Neural cell (in vitro differentiated cells): ENCODE measurements around the gene LTN1. TPM values are rescaled to one million over a fixed set of nuclear protein-coding genes. Genes with fewer than 3 reads are reported as not detected.

ENCODE experiments used
- H2AFZ ChIP-seq: fragments of 200-600, 300-800 bp; sonication (generic), shearing (Covaris generic); 2 replicates; pipeline ENCODE4 v1.6.0; 2014; ENCODE audit warnings: low read depth, mild to moderate bottlenecking, antibody characterized with exemption, low read length, moderate library complexity
- H3F3A ChIP-seq: fragments of 200-600 bp; shearing (Covaris generic); 2 replicates; pipeline ENCODE4 v1.6.1; 2016; ENCODE audit warnings: mild to moderate bottlenecking, moderate library complexity, mixed read lengths, antibody characterized with exemption, low read length; ENCODE audit not compliant: insufficient read depth, poor library complexity, severe bottlenecking
- H3K27ac ChIP-seq: fragments of 200-600, 300-800 bp; sonication (generic), shearing (Covaris generic); 2 replicates; pipeline ENCODE4 v1.5.1; 2014; ENCODE audit warnings: mild to moderate bottlenecking, low read length, moderate library complexity
- H3K27me3 ChIP-seq: fragments of 300-800, 200-600 bp; sonication (generic), shearing (Covaris generic); 2 replicates; pipeline ENCODE4 v1.6.0; 2014; ENCODE audit warnings: mild to moderate bottlenecking, low read depth, low read length, moderate library complexity; ENCODE audit not compliant: insufficient read depth
- H3K36me3 ChIP-seq: fragments of 300-800, 200-600 bp; sonication (generic), shearing (Covaris generic); 2 replicates; pipeline ENCODE4 v1.5.1; 2014; ENCODE audit warnings: mild to moderate bottlenecking, antibody characterized with exemption, low read length, moderate library complexity; ENCODE audit not compliant: insufficient read depth
- H3K4me2 ChIP-seq: fragments of 300-800, 200-600 bp; sonication (generic), shearing (Covaris generic); 2 replicates; pipeline ENCODE4 v1.6.0; 2014; ENCODE audit warnings: mild to moderate bottlenecking, low read length
- H3K4me3 ChIP-seq: fragments of 300-800, 200-600 bp; sonication (generic), shearing (Covaris generic); 2 replicates; pipeline ENCODE4 v1.5.1; 2014; ENCODE audit warnings: mild to moderate bottlenecking, low read length, moderate library complexity
- H3K79me2 ChIP-seq: fragments of 200-600 bp; shearing (Covaris generic); replicated peaks from 2 replicates; pipeline ENCODE4 v1.6.0; 2014; ENCODE audit warnings: mild to moderate bottlenecking, low read length, moderate library complexity; ENCODE audit not compliant: insufficient read depth
- H3K9ac ChIP-seq: fragments of 300-800, 200-600 bp; sonication (generic), shearing (Covaris generic); 2 replicates; pipeline ENCODE4 v1.6.1; 2016; ENCODE audit warnings: mild to moderate bottlenecking, low read length, mixed read lengths
- H3K9me2 ChIP-seq: fragments of 200-600 bp; shearing (Covaris generic); 2 replicates; pipeline ENCODE4 v1.6.1; 2016; ENCODE audit warnings: mild to moderate bottlenecking, low read length, mixed read lengths; ENCODE audit not compliant: insufficient read depth
- H3K9me3 ChIP-seq: fragments of 200-600, 300-800 bp; sonication (generic), shearing (Covaris generic); 2 replicates; pipeline ENCODE4 v1.6.1; 2016; ENCODE audit warnings: mild to moderate bottlenecking, mixed run types, low read length, moderate library complexity, mixed read lengths
- H4K20me1 ChIP-seq: fragments of 200-600 bp; shearing (Covaris generic); 2 replicates; pipeline ENCODE4 v1.6.1; 2016; ENCODE audit warnings: mild to moderate bottlenecking, mixed run types; ENCODE audit not compliant: insufficient read depth
- CTCF ChIP-seq: fragments of 450-650 bp; IDR thresholded peaks from 2 replicates; pipeline ENCODE4 v1.5.1; 2014; ENCODE audit warnings: antibody characterized with exemption, mild to moderate bottlenecking, moderate library complexity; ENCODE audit not compliant: poor library complexity, severe bottlenecking
- EP300 ChIP-seq: fragments of 450-650 bp; conservative IDR thresholded peaks from 2 replicates; pipeline ENCODE4 v1.6.1; 2014; ENCODE audit warnings: antibody characterized with exemption, mild to moderate bottlenecking, moderate library complexity; ENCODE audit not compliant: poor library complexity, severe bottlenecking
- EZH2 ChIP-seq: fragments of 200-600, 300-800 bp; shearing (Covaris generic), sonication (generic); IDR thresholded peaks from 2 replicates; pipeline ENCODE4 v1.6.1; 2014; ENCODE audit warnings: antibody characterized with exemption, low read length, borderline replicate concordance, mild to moderate bottlenecking; ENCODE audit not compliant: insufficient read depth, poor library complexity, severe bottlenecking
- MXI1 ChIP-seq: fragments of 450-650 bp; conservative IDR thresholded peaks from 2 replicates; pipeline ENCODE4 v1.6.1; 2014; ENCODE audit warnings: antibody characterized with exemption, mild to moderate bottlenecking; ENCODE audit not compliant: poor library complexity, severe bottlenecking
- POLR2AphosphoS5 ChIP-seq: IDR thresholded peaks from 2 replicates; pipeline ENCODE4 v1.6.1; 2012
- RAD21 ChIP-seq: fragments of 450-650 bp; conservative IDR thresholded peaks from 2 replicates; pipeline ENCODE4 v1.6.1; 2014; ENCODE audit warnings: antibody characterized with exemption, mild to moderate bottlenecking, moderate library complexity
- REST ChIP-seq: IDR thresholded peaks from 2 replicates; pipeline ENCODE4 v1.6.1; 2012; ENCODE audit warnings: borderline replicate concordance
- SMC3 ChIP-seq: fragments of 450-650 bp; conservative IDR thresholded peaks from 2 replicates; pipeline ENCODE4 v1.6.1; 2014; ENCODE audit warnings: antibody characterized with exemption, mild to moderate bottlenecking, moderate library complexity; ENCODE audit not compliant: poor library complexity
- TAF1 ChIP-seq: IDR thresholded peaks from 2 replicates; pipeline ENCODE4 v1.6.1; 2012; ENCODE audit warnings: low read depth
- polyA plus RNA-seq: library from polyadenylated mRNA; depleted of rRNA; stranded (reverse); fragments of >200 nt; gene quantifications from 2 replicates; pipeline ENCODE4 v1.2.3, GENCODE V29; 2014

Gene LTN1
- polyA plus RNA-seq, 1 donor from 2014 or later: 62.1 TPM

- no peaks in the 10 kb centered on the region for H3K27me3 ChIP-seq
- H3K36me3 ChIP-seq: no peaks in the 10 kb centered on the region
- no peak overlapping the region for H2AFZ ChIP-seq
- H3K9me3 ChIP-seq: no peaks in the 10 kb centered on the region
- no peaks in the 10 kb centered on the region for H3F3A ChIP-seq
- H3K79me2 ChIP-seq: no peaks in the 10 kb centered on the region
- no peak overlapping the region for H3K4me3 ChIP-seq
- H3K9ac ChIP-seq: no peak overlapping the region
- H3K9me2 ChIP-seq: no peaks in the 10 kb centered on the region
- no peaks in the 10 kb centered on the region for H4K20me1 ChIP-seq
- no peak for TF ChIP-seq CTCF
- TF ChIP-seq SMC3: no peak
- TF ChIP-seq EP300: no peak
- no peak for TF ChIP-seq TAF1
- no peak for TF ChIP-seq MXI1
- no peak for TF ChIP-seq REST
- TF ChIP-seq RAD21: no peak
- no peak for TF ChIP-seq EZH2
- TF ChIP-seq POLR2AphosphoS5: no peak
- no peak overlapping the region for H3K27ac ChIP-seq
- no peak overlapping the region for H3K4me2 ChIP-seq
Measured at GRCh38 chr21:28906841-28907240, 85.8 kb downstream of the LTN1 start.

- Histone ChIP-seq H3K27ac (no peak overlapping the region), H3K9ac (no peak overlapping the region), H3K36me3 (no peaks in the 10 kb centered on the region), H3K27me3 (no peaks in the 10 kb centered on the region), H3K79me2 (no peaks in the 10 kb centered on the region), H3F3A (no peaks in the 10 kb centered on the region), H3K4me2 (no peak overlapping the region), H3K9me3 (no peaks in the 10 kb centered on the region), H4K20me1 (no peaks in the 10 kb centered on the region), H3K4me3 (no peak overlapping the region), H3K9me2 (no peaks in the 10 kb centered on the region), H2AFZ (no peak overlapping the region)
- TF ChIP-seq EZH2 (no peak), SMC3 (no peak), MXI1 (no peak), CTCF (no peak), REST (no peak), TAF1 (no peak), POLR2AphosphoS5 (no peak), RAD21 (no peak), EP300 (no peak)
Measured at GRCh38 chr21:28906236-28906635, 86.4 kb downstream of the LTN1 start.
